Suppressor macrophage treated with lipopolysaccharide for 1 hour (primary cell): ENCODE results near the gene PLCB3.
A peak's percentile ranks its signal among the peaks of the same experiment; 100 is the strongest.

Experiments
- DNase-seq, 3 donors: peaks; one replicate each; pipeline ENCODE4 v3.0.0-alpha.2; 2020 to 2022

PLCB3 gene

DNA sequence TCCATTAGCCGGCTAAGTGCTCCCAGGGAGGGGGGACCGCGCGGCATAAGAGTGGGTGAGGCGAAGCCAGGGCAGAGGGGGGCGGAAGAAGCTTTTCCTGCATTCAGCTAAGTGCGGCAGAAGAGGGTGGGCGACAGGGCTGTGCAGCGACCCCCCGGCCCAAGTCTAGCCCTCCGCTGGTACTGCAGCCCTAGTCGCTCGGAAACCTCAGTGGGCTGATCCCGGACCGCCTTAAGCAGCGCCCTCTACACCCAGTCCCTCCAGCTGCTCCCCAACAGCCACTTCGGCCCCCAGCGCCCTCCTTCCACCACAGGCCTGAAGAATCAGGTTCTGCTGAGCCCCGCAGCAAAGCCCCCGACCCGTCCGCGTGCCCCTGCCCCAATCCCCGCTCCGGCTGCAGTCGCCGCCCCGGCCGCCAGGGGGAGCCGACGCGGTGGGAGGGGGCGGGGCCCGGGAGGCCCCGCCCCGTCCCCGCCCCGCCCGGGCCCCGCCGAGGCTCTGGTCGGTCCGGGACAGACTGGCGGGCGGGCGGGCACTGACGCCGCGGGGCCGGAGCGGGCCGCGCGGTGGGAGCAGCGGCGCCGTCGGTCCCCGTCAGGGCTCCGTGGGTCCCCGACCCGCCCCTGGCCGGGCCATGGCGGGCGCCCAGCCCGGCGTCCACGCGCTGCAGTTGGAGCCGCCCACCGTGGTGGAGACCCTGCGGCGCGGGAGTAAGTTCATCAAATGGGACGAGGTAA, at the start of gene PLCB3:
TSS of gene PLCB3 (plus strand) at position 515 of the 737 bp plus-strand sequence. CDS start at position 635, 120 bp downstream.
- DNase-seq, result peak; percentile 70 to 93 (median 83)

DNA sequence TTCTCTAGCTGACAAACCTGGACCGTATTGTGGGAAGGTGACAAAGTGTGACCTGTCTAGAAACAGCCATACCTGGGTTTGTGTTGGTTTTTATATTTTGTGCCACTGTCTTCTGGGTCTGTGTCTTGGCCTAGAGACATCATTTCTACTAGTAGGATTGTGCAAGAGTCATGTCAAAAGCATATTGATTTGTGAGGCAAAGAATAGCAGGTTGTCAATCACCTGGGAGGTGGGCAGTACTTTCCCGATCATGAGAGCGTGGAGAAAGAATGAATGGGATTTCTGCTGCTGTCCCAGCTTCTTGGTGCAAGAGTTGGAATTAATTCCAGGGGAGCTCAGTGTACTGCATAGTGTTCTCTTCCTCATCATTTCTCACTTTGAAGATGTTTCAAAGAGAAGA, 49.8 kb upstream of the PLCB3 start:
- DNase-seq, result no peak

DNA sequence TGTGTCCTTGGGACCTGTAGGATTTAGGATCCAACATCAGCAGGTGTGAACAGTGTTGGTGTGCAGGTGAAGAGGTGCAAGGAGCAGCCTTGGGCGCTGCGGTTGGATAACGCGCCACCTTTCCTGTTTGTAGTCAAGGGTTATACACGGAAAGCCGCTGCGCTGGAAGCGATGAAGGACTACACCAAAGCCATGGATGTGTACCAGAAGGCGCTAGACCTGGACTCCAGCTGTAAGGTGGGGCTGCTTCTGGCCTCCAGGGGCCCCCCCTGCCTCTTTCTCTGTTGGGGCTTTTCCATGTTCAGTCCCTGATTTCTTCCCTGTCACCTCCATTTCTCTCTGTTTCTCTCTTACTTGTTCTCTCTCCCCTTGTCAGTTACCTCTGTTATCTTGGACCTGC, 48.3 kb upstream of the PLCB3 start:
- no peak for DNase-seq

DNA sequence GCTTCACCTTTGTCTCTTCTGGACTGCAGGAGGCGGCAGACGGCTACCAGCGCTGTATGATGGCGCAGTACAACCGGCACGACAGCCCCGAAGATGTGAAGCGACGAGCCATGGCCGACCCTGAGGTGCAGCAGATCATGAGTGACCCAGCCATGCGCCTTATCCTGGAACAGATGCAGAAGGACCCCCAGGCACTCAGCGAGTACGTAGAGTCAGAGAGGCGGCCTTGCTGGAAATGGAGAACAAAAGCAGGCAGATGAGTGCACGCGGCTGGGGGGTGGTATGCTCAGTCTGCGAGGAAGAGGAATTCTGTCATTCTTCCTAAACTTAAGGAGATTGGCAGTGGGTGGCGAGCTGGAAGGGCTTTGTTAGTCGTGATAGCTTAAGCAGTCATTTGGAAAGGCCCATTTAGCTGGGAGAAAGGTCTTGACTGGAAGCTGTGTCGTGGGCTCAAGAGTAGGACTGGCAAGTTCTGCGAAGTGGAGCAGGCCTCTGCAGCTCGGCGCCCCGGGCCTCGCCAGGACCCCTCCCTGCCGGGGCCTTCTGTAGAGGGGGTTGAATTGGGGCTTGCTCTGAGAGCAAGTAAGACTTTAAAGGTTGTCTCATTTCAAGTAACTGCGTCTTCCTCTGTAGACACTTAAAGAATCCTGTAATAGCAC, 47.8 kb upstream of the PLCB3 start:
- DNase-seq, result no peak

DNA sequence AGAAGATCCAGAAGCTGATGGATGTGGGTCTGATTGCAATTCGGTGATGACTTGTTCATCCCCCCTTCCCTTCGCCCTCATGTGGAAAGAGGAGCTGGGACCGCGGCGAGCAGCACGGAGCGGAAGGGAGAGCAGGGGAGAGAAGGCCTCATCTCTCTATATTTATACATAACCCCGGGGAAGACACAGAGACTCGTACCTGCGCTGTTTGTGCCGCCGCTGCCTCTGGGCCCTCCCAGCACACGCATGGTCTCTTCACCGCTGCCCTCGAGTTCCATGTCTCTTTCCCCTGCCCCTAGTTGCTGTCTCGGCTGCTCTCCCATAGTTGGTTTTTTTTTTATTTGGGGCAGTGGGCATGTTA, 47.3 kb upstream of the PLCB3 start:
- no peak for DNase-seq

DNA sequence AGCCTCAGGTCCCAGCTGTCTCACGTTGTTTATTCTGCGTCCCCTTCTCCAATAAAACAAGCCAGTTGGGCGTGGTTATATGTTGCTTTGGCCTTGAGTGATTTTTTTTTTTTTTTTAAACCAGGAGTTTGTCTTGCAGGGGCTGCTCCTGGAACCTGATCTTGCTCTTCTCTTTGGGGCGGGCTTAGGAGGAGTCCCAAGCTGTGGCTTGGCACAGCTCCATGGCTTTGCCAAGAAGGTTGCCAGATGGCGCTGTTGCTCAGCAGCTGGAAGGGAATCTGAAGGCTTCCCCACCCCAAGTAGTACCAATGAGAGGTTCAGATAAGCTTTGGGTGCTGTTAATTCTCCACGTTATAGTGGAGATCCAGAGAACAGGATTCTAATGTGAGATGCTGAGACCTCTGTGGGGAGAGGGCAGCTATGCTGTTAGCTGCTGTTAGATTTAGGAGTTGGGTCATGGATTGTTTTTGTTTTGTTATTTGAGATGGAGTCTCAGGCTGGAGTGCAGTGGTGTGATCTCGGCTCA, 46.8 kb upstream of the PLCB3 start:
- peak; percentile 93 to 94 (median 93) for DNase-seq

DNA sequence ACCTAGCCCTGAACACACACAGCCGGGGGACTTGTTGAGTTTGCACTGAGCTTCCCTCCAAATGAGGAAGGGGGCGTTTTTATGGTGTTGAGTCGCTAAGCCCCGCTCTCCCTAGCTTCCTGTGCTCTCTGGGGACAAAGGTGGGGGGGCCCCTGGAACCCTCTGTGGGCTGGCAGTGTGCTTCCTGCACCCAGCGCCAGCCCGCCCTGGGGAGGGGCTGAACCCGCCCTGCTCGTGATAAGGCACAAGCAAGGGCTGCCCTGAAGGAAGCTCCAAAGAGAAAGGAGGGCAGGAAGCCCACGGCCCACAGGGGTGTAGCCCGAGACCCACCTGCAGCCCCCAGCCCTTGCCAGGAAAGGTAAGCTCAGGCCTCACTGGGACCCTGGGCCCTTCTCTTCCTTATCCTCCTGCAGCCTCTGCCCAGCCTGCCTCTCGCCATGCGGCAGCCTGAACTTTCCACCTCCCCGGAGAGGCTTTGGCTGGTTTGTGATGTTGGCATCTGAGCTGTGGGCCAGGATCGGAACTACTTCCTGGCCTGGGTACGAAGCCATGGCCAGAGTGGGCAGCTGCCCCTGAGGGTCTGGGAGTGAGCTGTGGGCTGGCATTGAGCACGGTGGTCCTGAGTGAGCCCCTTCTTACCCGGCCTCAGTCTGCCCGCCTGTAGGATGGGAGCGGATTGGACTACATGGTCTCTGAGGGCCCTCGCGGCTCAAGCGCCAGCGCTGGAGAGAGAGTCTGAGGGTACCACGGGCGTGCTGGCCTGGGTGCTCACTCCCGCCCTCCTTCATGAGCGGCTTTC, 44.7 kb upstream of the PLCB3 start, which contains the start of gene FERMT3:
TSS of gene FERMT3 (plus strand) at position 265 of the 799 bp plus-strand sequence. CDS start 644 bp downstream, outside the sequence.
- peak; percentile 61 to 79 (median 68) for DNase-seq

DNA sequence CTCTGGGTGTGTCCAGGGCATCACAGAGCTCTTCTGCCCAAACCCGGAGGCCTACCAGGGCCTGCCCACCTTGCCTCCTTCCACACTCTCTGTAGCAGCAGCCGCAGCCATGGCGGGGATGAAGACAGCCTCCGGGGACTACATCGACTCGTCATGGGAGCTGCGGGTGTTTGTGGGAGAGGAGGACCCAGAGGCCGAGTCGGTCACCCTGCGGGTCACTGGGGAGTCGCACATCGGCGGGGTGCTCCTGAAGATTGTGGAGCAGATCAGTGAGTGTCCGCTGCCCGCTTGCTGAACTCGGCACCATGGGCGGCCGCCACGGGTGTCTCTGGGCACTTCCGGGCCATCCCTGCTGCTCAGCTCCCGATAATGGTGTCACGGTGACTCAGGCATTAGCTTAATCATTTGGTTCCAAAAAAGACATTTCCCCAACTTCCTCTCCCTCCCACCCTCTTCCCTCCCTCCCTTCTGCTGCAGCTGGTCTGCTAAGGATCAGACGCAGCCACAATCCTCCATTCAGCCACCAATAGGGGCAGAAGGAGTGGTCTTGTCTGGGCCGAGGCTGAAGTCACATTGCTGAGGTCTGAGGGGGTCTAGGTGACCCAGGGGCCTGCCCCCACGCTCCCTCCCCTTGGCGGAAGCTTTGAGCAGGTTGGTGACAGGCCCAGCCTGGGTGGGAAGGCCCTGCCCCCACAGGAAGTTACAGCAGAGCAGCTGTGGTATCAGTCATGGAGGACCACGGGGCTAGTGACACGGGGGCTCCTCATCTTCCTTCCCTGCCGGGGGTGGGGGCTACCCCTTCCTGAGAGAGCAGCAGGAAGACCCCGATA, 43.9 kb upstream of the PLCB3 start:
- peak; percentile 93 to 96 (median 95) for DNase-seq

DNA sequence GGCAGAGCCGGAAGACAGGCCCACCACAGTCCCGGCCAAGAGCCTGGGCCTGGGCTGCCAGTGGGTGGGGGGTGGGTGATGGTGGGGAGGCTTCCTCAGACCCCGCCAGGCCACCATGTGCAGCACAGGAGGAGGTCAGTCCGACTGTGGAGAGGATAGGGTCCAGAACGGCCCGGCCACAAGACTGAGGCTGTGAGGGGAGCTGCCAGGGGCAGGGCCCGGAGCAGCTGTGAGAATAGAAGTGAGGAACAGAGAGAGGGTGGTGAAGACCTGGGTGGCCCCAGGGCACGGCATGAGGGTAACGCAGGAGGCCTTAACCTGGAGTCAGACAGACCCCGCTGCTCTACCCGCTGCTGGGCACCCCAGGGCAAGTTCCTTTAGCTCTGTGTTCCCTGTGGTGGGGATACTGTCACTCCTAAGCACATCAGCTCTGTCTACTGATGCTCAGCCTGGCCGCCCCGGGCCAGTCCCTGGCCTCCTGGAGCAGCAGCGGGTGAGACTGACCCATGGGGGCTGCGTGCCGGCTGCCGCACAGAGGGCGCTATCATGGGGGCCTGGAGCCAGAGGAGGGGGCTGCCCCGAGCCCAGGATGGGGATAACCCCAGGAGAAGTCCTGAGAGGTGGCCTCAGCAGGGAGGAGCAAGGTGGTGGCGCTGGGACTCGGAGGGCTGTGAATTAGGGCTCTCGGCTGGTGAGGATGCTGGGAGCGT, 43.1 kb upstream of the PLCB3 start:
- no peak for DNase-seq

DNA sequence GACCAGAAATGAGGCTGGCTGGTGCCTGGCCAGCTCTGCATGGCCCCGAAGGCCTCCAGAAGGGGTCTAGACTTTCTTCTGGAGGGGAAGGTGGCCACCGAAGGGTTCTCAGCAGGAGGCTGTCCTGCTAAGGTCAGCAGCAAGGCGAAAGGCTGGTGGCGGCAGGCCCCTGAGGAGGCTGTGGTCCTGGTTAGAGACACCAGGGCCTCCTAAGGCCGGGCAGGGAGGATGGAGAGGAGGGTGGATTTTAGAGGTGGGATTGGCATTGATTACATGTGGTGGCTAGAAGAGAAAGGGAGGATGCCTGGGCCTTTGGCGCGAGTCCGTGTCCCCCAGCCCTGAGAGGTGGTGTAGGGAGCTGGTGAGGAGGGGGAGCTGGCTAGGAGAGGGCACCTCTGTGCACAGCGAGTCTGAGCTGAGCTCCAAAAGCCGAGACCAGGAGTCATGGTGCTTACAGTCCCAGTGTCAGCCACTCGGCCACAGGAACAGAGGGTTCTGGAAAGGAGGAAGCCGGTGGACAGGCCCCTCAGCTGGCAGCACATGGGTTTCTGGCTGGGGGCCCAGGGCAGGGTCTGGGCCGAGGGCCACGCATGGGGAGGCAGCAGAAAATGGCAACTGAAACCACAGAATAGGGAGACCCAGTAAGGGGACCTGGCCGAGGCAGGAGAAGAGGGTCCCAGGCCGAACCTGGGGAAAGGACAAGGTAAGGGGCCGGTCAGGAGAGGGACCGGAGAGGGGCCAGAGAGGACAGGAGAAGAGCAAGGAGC, 42.4 kb upstream of the PLCB3 start:
- DNase-seq, result no peak

DNA sequence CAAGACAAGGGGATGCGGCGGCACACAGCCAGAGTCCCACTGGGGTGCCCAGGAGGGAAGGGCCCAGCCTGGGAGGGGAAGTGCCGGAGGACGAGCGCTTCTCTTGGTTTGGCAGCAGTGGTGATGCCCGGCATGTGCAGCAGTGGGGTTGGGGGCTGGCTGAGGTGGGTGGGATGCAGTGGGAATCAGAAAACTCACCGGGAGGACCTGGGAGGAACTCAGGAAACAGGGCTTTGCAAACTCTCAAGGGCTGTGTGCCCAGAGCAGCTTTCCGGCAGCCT, 41.8 kb upstream of the PLCB3 start:
- DNase-seq, result no peak

DNA sequence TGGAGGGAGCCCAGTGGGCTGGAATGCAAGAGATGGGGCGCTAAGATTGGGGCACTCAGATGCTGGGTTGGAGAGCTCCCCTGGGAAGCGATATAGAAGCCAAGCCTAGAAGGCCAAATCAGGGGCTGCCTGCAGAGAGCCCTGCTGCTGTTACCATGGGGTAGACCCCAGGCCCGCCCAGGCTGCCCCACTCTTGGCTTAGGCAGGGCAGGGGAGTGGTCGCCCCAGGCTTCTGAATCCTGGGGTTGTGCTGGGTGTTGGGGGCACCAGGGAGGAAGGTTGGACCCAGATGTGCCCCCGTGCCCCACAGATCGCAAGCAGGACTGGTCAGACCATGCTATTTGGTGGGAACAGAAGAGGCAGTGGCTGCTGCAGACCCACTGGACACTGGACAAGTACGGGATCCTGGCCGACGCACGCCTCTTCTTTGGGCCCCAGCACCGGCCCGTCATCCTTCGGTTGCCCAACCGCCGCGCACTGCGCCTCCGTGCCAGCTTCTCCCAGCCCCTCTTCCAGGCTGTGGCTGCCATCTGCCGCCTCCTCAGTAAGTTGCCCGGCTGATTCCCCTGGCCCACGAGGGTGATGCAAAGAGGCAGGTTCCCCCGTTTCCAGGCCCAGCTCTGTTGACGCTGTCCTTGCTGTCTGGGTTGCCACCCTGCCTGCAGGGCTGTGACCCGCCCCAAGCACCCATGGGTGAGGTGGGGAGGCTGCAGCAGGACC, 40.9 kb upstream of the PLCB3 start:
- DNase-seq, result no peak

DNA sequence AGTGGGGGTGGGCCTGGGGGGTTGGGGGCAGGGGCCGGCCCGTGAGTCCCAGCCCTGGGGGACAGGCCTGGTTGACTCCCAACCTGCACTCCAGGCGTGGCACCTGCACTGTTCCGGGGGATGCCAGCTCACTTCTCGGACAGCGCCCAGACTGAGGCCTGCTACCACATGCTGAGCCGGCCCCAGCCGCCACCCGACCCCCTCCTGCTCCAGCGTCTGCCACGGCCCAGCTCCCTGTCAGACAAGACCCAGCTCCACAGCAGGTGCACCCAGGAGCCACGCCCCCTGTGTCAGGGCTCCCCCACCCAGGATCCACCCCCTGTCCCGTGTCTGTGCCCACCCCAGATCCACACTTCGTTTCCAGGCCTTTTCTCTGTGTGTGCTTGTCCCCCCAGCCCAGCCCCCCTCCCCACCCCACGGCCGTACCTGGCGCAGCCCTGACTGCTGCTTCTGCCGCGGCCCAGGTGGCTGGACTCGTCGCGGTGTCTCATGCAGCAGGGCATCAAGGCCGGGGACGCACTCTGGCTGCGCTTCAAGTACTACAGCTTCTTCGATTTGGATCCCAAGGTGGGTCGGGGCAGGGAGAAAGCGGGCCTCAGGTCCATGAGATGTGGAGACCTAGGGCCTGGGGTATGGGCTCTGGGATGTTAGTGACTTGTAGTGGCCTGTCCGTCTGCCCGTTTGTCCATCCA, 40.0 kb upstream of the PLCB3 start:
- no peak for DNase-seq

DNA sequence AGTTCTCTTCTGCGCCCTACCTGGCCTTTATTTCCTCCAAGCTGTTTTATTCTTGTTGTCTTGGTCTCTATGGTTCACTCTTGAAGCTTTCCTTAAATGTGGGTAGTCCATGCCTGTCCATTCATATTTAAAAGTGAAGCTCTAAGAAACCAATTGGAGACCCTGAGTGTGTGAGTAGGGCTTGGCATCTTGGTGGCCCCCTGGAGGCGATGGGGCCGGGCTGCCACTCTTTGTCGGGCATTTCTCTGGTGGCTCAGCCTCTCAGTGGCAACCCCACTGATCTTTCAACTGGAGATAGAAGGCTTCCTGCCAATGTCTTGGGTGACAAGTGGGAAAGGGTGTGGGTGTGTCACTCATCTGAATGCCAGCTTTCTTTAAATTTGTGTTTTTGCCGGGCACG, 34.5 kb upstream of the PLCB3 start:
- no peak for DNase-seq

DNA sequence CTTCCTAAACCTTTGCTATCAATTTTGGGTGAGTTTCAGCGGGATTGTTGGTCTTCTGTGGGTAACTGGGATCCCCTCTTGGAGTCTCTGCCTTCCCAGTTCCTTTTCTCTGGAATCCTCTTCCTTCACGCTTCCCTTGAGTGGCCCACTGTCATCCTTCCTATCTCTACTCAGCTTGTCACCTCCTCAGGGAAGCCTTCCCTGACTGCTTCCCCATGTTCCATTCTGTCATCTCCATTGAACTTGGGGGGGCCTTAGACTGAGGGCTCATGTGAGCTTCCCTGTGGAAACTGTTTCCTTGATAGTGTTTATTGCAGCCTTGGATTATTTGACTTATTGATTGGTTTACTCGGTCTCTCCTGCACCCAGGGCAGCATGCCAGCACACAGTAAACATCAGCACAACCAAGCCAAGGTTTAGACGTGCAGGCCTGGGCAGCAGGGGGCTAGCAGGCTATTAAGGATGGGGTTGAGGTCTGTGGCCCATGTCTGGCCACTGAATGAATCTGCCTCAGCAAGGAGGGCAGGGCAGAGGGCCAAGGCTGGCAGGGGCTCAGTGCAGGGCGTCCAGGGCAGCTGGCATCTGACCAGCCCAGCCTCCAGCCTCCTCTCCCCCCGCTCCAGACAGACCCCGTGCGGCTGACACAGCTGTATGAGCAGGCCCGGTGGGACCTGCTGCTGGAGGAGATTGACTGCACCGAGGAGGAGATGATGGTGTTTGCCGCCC, 32.5 kb upstream of the PLCB3 start:
- no peak for DNase-seq

DNA sequence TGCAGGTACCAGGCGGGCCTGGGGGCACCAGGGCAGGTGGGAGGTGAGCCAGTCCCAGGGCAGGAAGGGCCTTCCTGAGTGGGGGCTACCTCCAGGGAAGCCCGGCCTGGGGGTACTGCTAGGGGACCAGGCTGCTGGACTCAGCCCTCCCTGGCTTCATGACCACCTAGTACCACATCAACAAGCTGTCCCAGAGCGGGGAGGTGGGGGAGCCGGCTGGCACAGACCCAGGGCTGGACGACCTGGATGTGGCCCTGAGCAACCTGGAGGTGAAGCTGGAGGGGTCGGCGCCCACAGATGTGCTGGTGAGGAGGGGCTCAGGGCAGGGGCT, 32.0 kb upstream of the PLCB3 start:
- DNase-seq, result no peak

DNA sequence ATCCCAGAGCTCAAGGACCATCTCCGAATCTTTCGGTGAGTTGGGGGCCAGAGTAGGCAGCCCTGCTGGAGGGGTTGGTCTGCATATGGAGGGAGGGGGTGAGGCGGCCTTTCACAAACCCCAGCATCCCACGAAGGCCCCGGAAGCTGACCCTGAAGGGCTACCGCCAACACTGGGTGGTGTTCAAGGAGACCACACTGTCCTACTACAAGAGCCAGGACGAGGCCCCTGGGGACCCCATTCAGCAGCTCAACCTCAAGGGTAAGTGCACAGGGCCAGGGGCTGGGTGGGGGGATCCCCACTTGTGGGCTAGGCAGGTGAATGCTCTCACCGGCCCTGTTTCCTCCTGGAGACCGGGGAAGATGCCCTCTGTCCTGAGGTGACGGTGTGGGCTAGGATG, 31.6 kb upstream of the PLCB3 start:
- no peak for DNase-seq

DNA sequence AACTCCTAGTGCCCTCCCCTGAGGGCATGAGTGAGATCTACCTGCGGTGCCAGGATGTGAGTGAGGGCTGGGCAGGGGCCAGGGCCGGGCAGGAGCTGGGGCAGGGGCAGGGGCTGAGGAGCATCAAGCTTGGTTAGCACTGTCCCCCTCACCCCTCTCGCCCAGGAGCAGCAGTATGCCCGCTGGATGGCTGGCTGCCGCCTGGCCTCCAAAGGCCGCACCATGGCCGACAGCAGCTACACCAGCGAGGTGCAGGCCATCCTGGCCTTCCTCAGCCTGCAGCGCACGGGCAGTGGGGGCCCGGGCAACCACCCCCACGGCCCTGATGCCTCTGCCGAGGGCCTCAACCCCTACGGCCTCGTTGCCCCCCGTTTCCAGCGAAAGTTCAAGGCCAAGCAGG, 31.1 kb upstream of the PLCB3 start:
- DNase-seq, result no peak

DNA sequence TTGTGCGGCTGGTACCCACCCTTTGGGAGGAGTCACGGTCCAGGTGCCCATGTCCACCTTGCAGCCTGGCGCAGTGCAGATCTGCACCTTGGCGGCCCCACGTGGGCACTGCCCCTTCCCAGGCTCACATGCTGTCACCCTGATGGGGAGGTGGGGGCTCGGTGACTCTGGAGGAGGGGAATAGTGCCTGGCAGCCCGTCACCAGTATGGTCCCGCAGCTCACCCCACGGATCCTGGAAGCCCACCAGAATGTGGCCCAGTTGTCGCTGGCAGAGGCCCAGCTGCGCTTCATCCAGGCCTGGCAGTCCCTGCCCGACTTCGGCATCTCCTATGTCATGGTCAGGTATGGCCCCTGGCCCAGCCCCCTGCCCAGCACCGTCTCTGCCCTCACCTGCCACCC, 30.5 kb upstream of the PLCB3 start:
- no peak for DNase-seq

DNA sequence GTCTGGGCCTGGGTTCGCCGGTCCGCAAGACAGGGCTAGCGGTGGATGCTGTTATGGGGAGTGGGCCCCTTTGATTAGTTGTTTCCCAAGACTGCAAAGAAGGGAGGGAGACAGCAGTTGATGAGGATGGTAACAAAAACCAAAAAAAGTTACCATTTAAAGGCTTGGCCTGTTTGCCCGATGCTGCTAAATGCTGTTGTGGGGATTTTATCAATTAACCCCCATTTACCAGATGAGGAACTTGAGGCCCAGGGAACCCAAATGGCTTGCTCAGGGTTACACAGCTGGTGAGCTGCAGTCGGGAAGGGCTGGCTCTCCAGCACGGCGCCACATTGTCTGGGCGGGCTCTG, 28.7 kb upstream of the PLCB3 start:
- no peak for DNase-seq
